Medulla oblongata (tissue), 1 donor: ENCODE measurements around the gene GSTM4.

Experiments used
- DNase-seq: peaks from one replicate; pipeline ENCODE4 v3.0.0-alpha.2; 2015; ENCODE audit errors: extremely low spot score

The GSTM4 gene

GRCh38 chr1:109655615-109656519, at the start of gene GSTM4:
TSS of gene GSTM4 (plus strand) at chr1:109656099. CDS start at chr1:109656390, 291 bp downstream.
- peak; percentile 68 for DNase-seq

GRCh38 chr1:109609881-109610280, 46.0 kb upstream of the GSTM4 start:
- DNase-seq: no peak

GRCh38 chr1:109610609-109611307, 45.1 kb upstream of the GSTM4 start:
- DNase-seq: no peak

GRCh38 chr1:109611308-109611990, 44.5 kb upstream of the GSTM4 start:
- no peak for DNase-seq

GRCh38 chr1:109613361-109614147, 42.3 kb upstream of the GSTM4 start:
- peak; percentile 34 for DNase-seq

- DNase-seq: peak; percentile 81
Measured at GRCh38 chr1:109615879-109616278, 40.0 kb upstream of the GSTM4 start.

- DNase-seq: no peak
Measured at GRCh38 chr1:109616391-109616790, 39.5 kb upstream of the GSTM4 start.

- no peak for DNase-seq
Measured at GRCh38 chr1:109617291-109617801, 38.6 kb upstream of the GSTM4 start.

- DNase-seq: no peak
Measured at GRCh38 chr1:109618661-109619575, 37.0 kb upstream of the GSTM4 start.

GRCh38 chr1:109619576-109620400, 36.1 kb upstream of the GSTM4 start, which contains the start of the genes AMPD2 and GNAT2:
TSS of gene AMPD2 (plus strand) at chr1:109619837. CDS start at chr1:109621176, 1,339 bp downstream.
TSS of gene GNAT2 (minus strand) at chr1:109619616. CDS start at chr1:109612870, 6,746 bp downstream.
- peak; percentile 68 for DNase-seq

GRCh38 chr1:109620401-109620791, 35.5 kb upstream of the GSTM4 start:
- peak; percentile 49 for DNase-seq

GRCh38 chr1:109620841-109621286, 35.0 kb upstream of the GSTM4 start:
- DNase-seq: peak; percentile 94

GRCh38 chr1:109621379-109622136, 34.3 kb upstream of the GSTM4 start:
- no peak for DNase-seq

- no peak for DNase-seq
Measured at GRCh38 chr1:109622137-109622892, 33.6 kb upstream of the GSTM4 start.

- DNase-seq: no peak
Measured at GRCh38 chr1:109622895-109623294, 33.0 kb upstream of the GSTM4 start.

GRCh38 chr1:109623601-109624161, 32.2 kb upstream of the GSTM4 start:
- peak; percentile 54 for DNase-seq
